ENCODE measurements around the gene FAM89B.

DNA sequence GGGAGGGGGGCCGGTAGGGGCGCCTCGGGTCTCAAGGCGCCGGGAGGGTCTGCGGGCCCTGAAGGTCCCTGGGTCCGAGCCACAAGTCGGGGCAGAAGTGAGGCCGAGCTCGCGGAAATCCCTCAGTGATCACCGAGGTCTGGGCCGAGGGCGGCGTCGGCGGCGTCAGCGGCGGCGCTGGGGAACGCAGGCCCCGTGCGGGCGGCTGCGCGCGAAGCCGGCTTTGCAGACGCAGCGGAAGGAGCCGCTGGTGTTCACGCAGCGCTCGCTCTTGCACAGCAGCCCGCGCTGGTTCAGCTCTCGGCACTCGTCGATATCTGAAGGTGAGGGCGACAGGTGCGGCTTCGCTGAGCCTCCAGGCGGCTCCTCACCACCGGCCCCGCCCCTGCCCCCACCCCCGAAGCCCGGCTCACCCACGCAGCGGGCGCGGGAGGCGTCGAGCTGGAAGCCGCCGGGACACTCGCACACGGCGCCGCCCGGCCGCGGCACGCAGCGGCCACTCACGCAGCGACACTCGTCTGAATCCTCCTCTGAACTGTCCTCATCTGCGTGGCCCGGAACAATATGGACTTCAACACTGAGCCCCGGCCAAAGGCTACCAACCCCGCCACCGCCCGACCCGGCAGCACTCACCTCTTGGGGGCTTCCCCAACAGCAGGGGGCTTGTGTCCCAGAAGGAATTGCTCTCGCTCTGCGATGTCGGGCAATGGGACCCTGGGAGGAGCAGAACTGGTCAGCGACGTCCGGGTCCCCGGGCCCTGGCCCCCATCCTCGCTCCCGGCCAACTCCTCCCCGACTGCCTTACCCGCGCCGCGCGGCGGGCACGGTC, 33.2 kb upstream of the FAM89B start:
- TF ChIP-seq POLR2A (IDR thresholded peaks at IDR 0.05): no peak
- TF ChIP-seq, protein P1, sequence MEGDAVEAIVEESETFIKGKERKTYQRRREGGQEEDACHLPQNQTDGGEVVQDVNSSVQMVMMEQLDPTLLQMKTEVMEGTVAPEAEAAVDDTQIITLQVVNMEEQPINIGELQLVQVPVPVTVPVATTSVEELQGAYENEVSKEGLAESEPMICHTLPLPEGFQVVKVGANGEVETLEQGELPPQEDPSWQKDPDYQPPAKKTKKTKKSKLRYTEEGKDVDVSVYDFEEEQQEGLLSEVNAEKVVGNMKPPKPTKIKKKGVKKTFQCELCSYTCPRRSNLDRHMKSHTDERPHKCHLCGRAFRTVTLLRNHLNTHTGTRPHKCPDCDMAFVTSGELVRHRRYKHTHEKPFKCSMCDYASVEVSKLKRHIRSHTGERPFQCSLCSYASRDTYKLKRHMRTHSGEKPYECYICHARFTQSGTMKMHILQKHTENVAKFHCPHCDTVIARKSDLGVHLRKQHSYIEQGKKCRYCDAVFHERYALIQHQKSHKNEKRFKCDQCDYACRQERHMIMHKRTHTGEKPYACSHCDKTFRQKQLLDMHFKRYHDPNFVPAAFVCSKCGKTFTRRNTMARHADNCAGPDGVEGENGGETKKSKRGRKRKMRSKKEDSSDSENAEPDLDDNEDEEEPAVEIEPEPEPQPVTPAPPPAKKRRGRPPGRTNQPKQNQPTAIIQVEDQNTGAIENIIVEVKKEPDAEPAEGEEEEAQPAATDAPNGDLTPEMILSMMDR (IDR thresholded peaks at IDR 0.05 in 4 of 5, conservative IDR thresholded peaks at IDR 0.05 in 1 of 5): no peak

Measured in gastrocnemius medialis (tissue), 4 donors.